NB4 (cell line): Measurements from ENCODE around the gene ZNF766.

Experiments
- CTCF ChIP-seq: IDR thresholded peaks from one replicate; pipeline ENCODE4 v1.5.1; 2012; ENCODE audit warnings: low read depth, low read length
- MAX ChIP-seq: IDR thresholded peaks from 2 replicates; pipeline ENCODE4 v1.6.1; 2011; ENCODE audit warnings: low read depth, low read length

- TF ChIP-seq CTCF (no peak), MAX (no peak)
Observed at GRCh38 chr19:52297601-52298364, 28.4 kb downstream of the ZNF766 start.
